WTC11 (cell line): Measurements from ENCODE around the gene DNAJB2. TPM values are rescaled to one million over a fixed set of nuclear protein-coding genes. Genes with fewer than 3 reads are reported as not detected.

Experiments used
- ATAC-seq: fragments of 200-7000 bp; cut with Tn5 transposase; 2 replicates; pipeline ENCODE4 v1.10.0; 2021; ENCODE audit warnings: mild to moderate bottlenecking, moderate library complexity
- CTCF ChIA-PET: fragments of 300-600 bp; sonication (Branson Sonifier 250); formaldehyde crosslinking; loops from one replicate; lab custom pipeline; 2021; ENCODE audit warnings: antibody characterized with exemption; lab: Charles Lee
- POLR2A ChIA-PET: fragments of 350-600 bp; sonication (Branson Sonifier 250); formaldehyde crosslinking; loops from one replicate; lab custom pipeline; 2021; ENCODE audit warnings: antibody characterized with exemption; lab: Charles Lee
- DNase-seq: peaks from one replicate; pipeline ENCODE4 v3.0.0; 2021; ENCODE audit warnings: low spot score
- H3K27ac Mint-ChIP-seq: 2 replicates; pipeline ENCODE4 v1.8.0; 2021; ENCODE audit warnings: mixed read lengths
- H3K27me3 Mint-ChIP-seq: 2 replicates; pipeline ENCODE4 v1.8.0; 2021; ENCODE audit warnings: low read depth, mild to moderate bottlenecking, moderate library complexity, mixed read lengths
- H3K36me3 Mint-ChIP-seq: 2 replicates; pipeline ENCODE4 v1.8.0; 2021; ENCODE audit warnings: mixed read lengths
- H3K4me1 Mint-ChIP-seq: 2 replicates; pipeline ENCODE4 v1.8.0; 2022; ENCODE audit warnings: mixed read lengths
- H3K4me3 Mint-ChIP-seq: 2 replicates; pipeline ENCODE4 v1.8.0; 2021; ENCODE audit warnings: mild to moderate bottlenecking, moderate library complexity, mixed read lengths
- H3K9me3 Mint-ChIP-seq: 2 replicates; pipeline ENCODE4 v1.8.0; 2021; ENCODE audit warnings: mixed read lengths
- CBFB ChIP-seq: sonication (generic); formaldehyde crosslinking; IDR thresholded peaks from 2 replicates; pipeline ENCODE4 v1.8.1; 2022; ENCODE audit warnings: mild to moderate bottlenecking, low read depth, missing genetic modification reagents
- FOXK1 ChIP-seq: sonication (generic); formaldehyde crosslinking; IDR thresholded peaks from 2 replicates; pipeline ENCODE4 v1.8.0; 2022; ENCODE audit warnings: mild to moderate bottlenecking, moderate library complexity, missing genetic modification reagents
- FOXP4 ChIP-seq: sonication (generic); formaldehyde crosslinking; IDR thresholded peaks from 2 replicates; pipeline ENCODE4 v1.8.0; 2022; ENCODE audit warnings: mild to moderate bottlenecking, missing genetic modification reagents
- GTF2I ChIP-seq: fragments of 250-450 bp; sonication (Bioruptor Pico); conservative IDR thresholded peaks from 2 replicates; pipeline ENCODE4 v1.4.0; 2021; ENCODE audit warnings: mild to moderate bottlenecking
- MYBL2 ChIP-seq: sonication (generic); formaldehyde crosslinking; IDR thresholded peaks from 2 replicates; pipeline ENCODE4 v1.8.1; 2023; ENCODE audit warnings: mild to moderate bottlenecking, moderate library complexity, missing genetic modification reagents
- PRDM15 ChIP-seq: sonication (generic); formaldehyde crosslinking; IDR thresholded peaks from 2 replicates; pipeline ENCODE4 v1.8.0; 2022; ENCODE audit warnings: missing genetic modification reagents
- SMAD3 ChIP-seq: sonication (generic); formaldehyde crosslinking; IDR thresholded peaks from 2 replicates; pipeline ENCODE4 v1.8.0; 2022; ENCODE audit warnings: missing genetic modification reagents, mild to moderate bottlenecking, borderline replicate concordance
- SMAD4 ChIP-seq: sonication (generic); formaldehyde crosslinking; IDR thresholded peaks from 2 replicates; pipeline ENCODE4 v1.8.0; 2022; ENCODE audit warnings: mild to moderate bottlenecking, missing genetic modification reagents
- TP53 ChIP-seq: sonication (generic); formaldehyde crosslinking; IDR thresholded peaks from 2 replicates; pipeline ENCODE4 v1.8.1; 2023; ENCODE audit warnings: mild to moderate bottlenecking, missing genetic modification reagents
- USF2 ChIP-seq: sonication (generic); formaldehyde crosslinking; IDR thresholded peaks from 2 replicates; pipeline ENCODE4 v1.8.1; 2023; ENCODE audit warnings: mild to moderate bottlenecking, missing genetic modification reagents, moderate library complexity
- ZBTB43 ChIP-seq: sonication (generic); formaldehyde crosslinking; IDR thresholded peaks from 2 replicates; pipeline ENCODE4 v1.8.1; 2023; ENCODE audit warnings: mild to moderate bottlenecking, missing genetic modification reagents
- ZNF121 ChIP-seq: sonication (generic); formaldehyde crosslinking; IDR thresholded peaks from 2 replicates; pipeline ENCODE4 v1.8.0; 2023; ENCODE audit warnings: missing genetic modification reagents
- total RNA-seq: library from RNA; stranded (reverse); gene quantifications from 3 replicates; pipeline ENCODE4 v1.2.3, GENCODE V29; 2021
- TF ChIP-seq, protein P1 (sequence below): fragments of 250-450 bp; sonication (Bioruptor Pico); IDR thresholded peaks from 2 replicates; pipeline ENCODE4 v1.9.0; 2021; ENCODE audit warnings: mild to moderate bottlenecking
- TF ChIP-seq, protein P2 (sequence below): sonication (generic); formaldehyde crosslinking; IDR thresholded peaks from 2 replicates; pipeline ENCODE4 v1.8.1; 2023; ENCODE audit warnings: mild to moderate bottlenecking, missing genetic modification reagents, borderline replicate concordance
- TF ChIP-seq, protein P3 (sequence below): sonication (generic); formaldehyde crosslinking; IDR thresholded peaks from 2 replicates; pipeline ENCODE4 v1.8.0; 2022; ENCODE audit warnings: mild to moderate bottlenecking, missing genetic modification reagents

The DNAJB2 gene
- total RNA-seq, 1 experiment from 2014 or later = 36.1 TPM

GRCh38 chr2:219244789-219245147 is 34.4 kb upstream of the DNAJB2 start (continued):
- TF ChIP-seq FOXP4 (CRISPR knock-in tag) (no peak), PRDM15 (CRISPR knock-in tag) (no peak), ZBTB43 (CRISPR knock-in tag) (no peak), CBFB (CRISPR knock-in tag) (no peak), GTF2I (CRISPR knock-in tag) (no peak)

DNA sequence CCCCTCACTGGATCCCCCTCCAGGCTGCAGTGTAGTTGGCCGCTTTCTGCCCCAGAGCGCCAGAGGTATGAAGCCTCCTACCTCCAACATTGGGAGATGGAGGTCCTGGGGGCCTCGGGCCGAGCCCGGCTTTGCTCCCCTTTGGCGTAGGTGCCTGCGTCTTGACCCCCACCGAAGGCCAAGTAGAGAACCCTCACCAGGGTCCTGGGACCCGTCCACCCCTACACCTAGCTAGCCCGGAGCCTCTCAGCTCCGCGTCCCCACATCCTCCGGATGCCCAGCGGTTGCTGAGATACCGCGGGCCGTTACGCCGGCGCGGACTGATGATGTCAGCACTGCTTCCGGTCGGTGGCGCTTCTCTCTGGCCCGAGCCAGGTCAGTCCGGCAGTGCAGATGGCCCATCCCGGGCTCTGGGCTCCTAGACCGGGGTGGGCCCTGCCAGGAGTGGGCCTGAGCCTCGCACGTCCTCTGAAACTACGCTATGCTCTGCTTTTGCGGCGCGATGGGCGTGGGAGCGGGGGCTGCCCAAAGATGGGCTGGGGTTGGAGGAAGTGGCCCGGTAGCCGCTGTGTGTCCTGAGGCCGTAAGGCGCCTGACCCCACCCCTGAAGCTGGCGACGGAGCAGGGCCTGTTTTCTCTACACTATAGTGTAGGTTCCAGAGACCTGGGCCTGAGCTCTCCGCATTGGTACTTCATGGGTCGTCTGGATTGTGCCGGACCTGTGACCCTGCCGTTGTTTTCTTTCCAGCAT is 33.8 kb upstream of the DNAJB2 start, which contains the start of the genes GLB1L and STK16:
Gene GLB1L, minus strand, starts transcription at position 297 of the 751 bp plus-strand sequence. CDS start 1,871 bp downstream, outside the sequence.
Gene STK16, plus strand, starts transcription at position 332 of the 751 bp plus-strand sequence. CDS start 521 bp downstream, outside the sequence.
- peak; percentile 84 for ATAC-seq
- no peaks in the 10 kb centered on the region for H3K9me3 Mint-ChIP-seq
- ChIA-PET POLR2A (interaction anchor here (0.9 to 1.8 kb wide), 9 partner anchors 9 to 142 kb away, joined by 3 to 14 read pairs (median 6); partner anchors contain the start of genes ABCB6, ANKZF1, ATG9A and DNAJB2), CTCF (interaction anchor here (0.6 to 1.7 kb wide), 16 partner anchors 9 to 285 kb away, joined by 3 to 20 read pairs (median 4); partner anchors contain the start of genes CNPPD1, DNAJB2 and ZFAND2B)
- peaks cover 8% of the 10 kb centered on the region; the same call in 1 of the 2 replicates for H3K36me3 Mint-ChIP-seq
- peak; percentile 96 for DNase-seq
- no peaks in the 10 kb centered on the region for H3K27me3 Mint-ChIP-seq
- H3K4me1 Mint-ChIP-seq = peaks cover 22% of the 10 kb centered on the region
- H3K4me3 Mint-ChIP-seq = peak within 1 kb of the TSS; percentile 93
- peak within 1 kb of the TSS; percentile 96 for H3K27ac Mint-ChIP-seq
- TF ChIP-seq TP53 = peak; percentile 91
- TF ChIP-seq SMAD4 (CRISPR knock-in tag) = no peak
- no peak for TF ChIP-seq SMAD3 (CRISPR knock-in tag)
- 0 out of 2 replicates have a peak, but pooled peaks have one; percentile 33 for TF ChIP-seq FOXP4 (CRISPR knock-in tag)
- no peak for TF ChIP-seq ZNF121 (CRISPR knock-in tag)
- TF ChIP-seq, protein P1, sequence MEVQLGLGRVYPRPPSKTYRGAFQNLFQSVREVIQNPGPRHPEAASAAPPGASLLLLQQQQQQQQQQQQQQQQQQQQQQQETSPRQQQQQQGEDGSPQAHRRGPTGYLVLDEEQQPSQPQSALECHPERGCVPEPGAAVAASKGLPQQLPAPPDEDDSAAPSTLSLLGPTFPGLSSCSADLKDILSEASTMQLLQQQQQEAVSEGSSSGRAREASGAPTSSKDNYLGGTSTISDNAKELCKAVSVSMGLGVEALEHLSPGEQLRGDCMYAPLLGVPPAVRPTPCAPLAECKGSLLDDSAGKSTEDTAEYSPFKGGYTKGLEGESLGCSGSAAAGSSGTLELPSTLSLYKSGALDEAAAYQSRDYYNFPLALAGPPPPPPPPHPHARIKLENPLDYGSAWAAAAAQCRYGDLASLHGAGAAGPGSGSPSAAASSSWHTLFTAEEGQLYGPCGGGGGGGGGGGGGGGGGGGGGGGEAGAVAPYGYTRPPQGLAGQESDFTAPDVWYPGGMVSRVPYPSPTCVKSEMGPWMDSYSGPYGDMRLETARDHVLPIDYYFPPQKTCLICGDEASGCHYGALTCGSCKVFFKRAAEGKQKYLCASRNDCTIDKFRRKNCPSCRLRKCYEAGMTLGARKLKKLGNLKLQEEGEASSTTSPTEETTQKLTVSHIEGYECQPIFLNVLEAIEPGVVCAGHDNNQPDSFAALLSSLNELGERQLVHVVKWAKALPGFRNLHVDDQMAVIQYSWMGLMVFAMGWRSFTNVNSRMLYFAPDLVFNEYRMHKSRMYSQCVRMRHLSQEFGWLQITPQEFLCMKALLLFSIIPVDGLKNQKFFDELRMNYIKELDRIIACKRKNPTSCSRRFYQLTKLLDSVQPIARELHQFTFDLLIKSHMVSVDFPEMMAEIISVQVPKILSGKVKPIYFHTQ = no peak
- peak; percentile 16; the same call in 1 of the 2 replicates for TF ChIP-seq USF2 (CRISPR knock-in tag)
- TF ChIP-seq MYBL2 = peak; percentile 92; the same call in 1 of the 2 replicates
- TF ChIP-seq, protein P2, sequence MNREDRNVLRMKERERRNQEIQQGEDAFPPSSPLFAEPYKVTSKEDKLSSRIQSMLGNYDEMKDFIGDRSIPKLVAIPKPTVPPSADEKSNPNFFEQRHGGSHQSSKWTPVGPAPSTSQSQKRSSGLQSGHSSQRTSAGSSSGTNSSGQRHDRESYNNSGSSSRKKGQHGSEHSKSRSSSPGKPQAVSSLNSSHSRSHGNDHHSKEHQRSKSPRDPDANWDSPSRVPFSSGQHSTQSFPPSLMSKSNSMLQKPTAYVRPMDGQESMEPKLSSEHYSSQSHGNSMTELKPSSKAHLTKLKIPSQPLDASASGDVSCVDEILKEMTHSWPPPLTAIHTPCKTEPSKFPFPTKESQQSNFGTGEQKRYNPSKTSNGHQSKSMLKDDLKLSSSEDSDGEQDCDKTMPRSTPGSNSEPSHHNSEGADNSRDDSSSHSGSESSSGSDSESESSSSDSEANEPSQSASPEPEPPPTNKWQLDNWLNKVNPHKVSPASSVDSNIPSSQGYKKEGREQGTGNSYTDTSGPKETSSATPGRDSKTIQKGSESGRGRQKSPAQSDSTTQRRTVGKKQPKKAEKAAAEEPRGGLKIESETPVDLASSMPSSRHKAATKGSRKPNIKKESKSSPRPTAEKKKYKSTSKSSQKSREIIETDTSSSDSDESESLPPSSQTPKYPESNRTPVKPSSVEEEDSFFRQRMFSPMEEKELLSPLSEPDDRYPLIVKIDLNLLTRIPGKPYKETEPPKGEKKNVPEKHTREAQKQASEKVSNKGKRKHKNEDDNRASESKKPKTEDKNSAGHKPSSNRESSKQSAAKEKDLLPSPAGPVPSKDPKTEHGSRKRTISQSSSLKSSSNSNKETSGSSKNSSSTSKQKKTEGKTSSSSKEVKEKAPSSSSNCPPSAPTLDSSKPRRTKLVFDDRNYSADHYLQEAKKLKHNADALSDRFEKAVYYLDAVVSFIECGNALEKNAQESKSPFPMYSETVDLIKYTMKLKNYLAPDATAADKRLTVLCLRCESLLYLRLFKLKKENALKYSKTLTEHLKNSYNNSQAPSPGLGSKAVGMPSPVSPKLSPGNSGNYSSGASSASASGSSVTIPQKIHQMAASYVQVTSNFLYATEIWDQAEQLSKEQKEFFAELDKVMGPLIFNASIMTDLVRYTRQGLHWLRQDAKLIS (CRISPR knock-in tag) = peak; percentile 23; the same call in 1 of the 2 replicates
- TF ChIP-seq, protein P3, sequence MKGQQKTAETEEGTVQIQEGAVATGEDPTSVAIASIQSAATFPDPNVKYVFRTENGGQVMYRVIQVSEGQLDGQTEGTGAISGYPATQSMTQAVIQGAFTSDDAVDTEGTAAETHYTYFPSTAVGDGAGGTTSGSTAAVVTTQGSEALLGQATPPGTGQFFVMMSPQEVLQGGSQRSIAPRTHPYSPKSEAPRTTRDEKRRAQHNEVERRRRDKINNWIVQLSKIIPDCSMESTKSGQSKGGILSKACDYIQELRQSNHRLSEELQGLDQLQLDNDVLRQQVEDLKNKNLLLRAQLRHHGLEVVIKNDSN (CRISPR knock-in tag) = 0 out of 2 replicates have a peak, but pooled peaks have one; percentile 31
- TF ChIP-seq CBFB (CRISPR knock-in tag) = peak; percentile 80; the same call in 1 of the 2 replicates
- TF ChIP-seq FOXK1 (CRISPR knock-in tag) = peak; percentile 84
